Measurements from ENCODE around the gene ECI1. TPM values are rescaled to one million over a fixed set of nuclear protein-coding genes. Genes with fewer than 3 reads are reported as not detected.

Gene ECI1
- total and polyA plus RNA-seq, 2 of the 4 experiments (the other 2 are of a cell fraction): 20.3 to 30.1 TPM

DNA sequence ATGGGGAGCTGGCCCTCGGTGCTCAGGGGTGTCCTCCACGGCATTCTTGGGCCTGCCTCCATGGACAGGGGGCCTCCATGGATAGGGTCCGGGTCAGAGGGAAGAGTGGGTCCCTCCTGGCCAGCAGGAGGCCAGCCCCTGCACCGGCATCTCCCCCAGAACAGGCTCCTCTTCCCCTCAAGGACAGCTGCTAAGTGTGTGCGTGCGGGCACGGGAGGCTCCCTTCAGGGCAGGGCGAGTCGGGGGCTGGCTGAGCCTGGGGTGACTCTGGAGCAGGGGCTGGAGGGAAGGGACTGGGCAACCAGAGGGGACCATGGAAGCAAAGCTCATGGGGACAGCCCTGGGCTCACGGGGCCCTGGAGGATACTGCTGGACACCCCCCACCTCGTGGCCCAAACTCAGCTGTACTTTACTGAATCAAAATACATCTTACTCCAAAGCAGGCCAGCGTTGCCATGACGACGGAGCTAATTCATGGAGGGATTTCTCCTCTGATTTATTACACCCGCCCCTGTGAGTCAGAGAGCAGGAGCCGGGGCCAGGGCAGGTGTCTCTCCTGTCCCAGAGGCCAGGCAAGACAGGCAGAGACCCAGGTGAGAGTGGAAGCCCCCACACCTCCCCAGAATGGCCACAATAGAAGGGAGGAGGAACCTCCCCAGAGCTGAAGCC is 57.1 kb downstream of the ECI1 start:
- no peak overlapping the region for H3K27ac ChIP-seq (ENCODE audit: insufficient read depth, low read length)
- DNase-seq: peak; percentile 27
- in situ Hi-C loops (cut with MboI; ENCODE audit: low sequenced_read_pairs) (no loop called here), dilution Hi-C loops (cut with HindIII; ENCODE audit: low sequenced_read_pairs, unreplicated experiment) (no loop called here), intact Hi-C loops (cut with micrococcal nuclease) (no loop called here)
- no peaks in the 10 kb centered on the region for H3K79me1 ChIP-seq (ENCODE audit: low read depth in 1 of 2, low read length in 2 of 2)
- H2BK5ac ChIP-seq (ENCODE audit: low read depth, low read length, poor library complexity, severe bottlenecking): no peak overlapping the region
- H3K9me3 ChIP-seq (ENCODE audit: control insufficient read depth, insufficient read depth, low read length): no peaks in the 10 kb centered on the region
- CTCF ChIA-PET: interaction anchor here (0.6 kb wide), 1 partner anchor 238 kb away, joined by 3 read pairs; no protein-coding TSS in a partner anchor
- no peak overlapping the region for H3K4ac ChIP-seq (ENCODE audit: low read depth, low read length)
- no peak overlapping the region for H3K9ac ChIP-seq (ENCODE audit: low read depth, low read length)
- H3K27me3 ChIP-seq (ENCODE audit: control insufficient read depth, insufficient read depth, low read length): peaks cover 53% of the 10 kb centered on the region
- H2BK20ac ChIP-seq (ENCODE audit: low read depth, low read length): no peak overlapping the region
- H3K4me3 ChIP-seq (ENCODE audit: insufficient read depth, low read depth, low read length): no peak overlapping the region
- no peak overlapping the region for H3K4me2 ChIP-seq (ENCODE audit: low read depth, low read length)
- WGBS, 2 experiments (ENCODE audit: extremely low coverage in 2 of 2, insufficient read length in 1 of 2): 50% methylated on average over 2 of the region's 16 CpGs; no CpG with 5 or more reads in 1 of the 2 experiments
- H3K18ac ChIP-seq (ENCODE audit: low read depth, low read length): no peak overlapping the region
- TF ChIP-seq MXI1 (IDR thresholded peaks at IDR 0.05; ENCODE audit: borderline replicate concordance, low read depth, low read length) (no peak), POLR2A (IDR thresholded peaks at IDR 0.05; ENCODE audit: low read depth, low read length) (no peak), RCOR1 (IDR thresholded peaks at IDR 0.05; ENCODE audit: insufficient replicate concordance, low read length) (no peak), CEBPB (IDR thresholded peaks at IDR 0.05; ENCODE audit: low read depth, low read length) (no peak), NFE2L2 (IDR thresholded peaks at IDR 0.05; ENCODE audit: low read depth, low read length) (no peak), MAZ (IDR thresholded peaks at IDR 0.05; ENCODE audit: borderline replicate concordance, low read depth, low read length) (no peak), MAFK (IDR thresholded peaks at IDR 0.05; ENCODE audit: low read depth, low read length) (no peak), RAD21 (IDR thresholded peaks at IDR 0.05; ENCODE audit: low read length) (no peak), RFX5 (IDR thresholded peaks at IDR 0.05; ENCODE audit: low read depth, low read length) (no peak), FOS (IDR thresholded peaks at IDR 0.05; ENCODE audit: low read depth, low read length) (no peak), BHLHE40 (IDR thresholded peaks at IDR 0.05; ENCODE audit: low read depth, low read length) (no peak), CHD1 (IDR thresholded peaks at IDR 0.05; ENCODE audit: low read depth, low read length) (no peak), SMC3 (IDR thresholded peaks at IDR 0.05; ENCODE audit: low read depth, low read length) (no peak)
- TF ChIP-seq, protein P1, sequence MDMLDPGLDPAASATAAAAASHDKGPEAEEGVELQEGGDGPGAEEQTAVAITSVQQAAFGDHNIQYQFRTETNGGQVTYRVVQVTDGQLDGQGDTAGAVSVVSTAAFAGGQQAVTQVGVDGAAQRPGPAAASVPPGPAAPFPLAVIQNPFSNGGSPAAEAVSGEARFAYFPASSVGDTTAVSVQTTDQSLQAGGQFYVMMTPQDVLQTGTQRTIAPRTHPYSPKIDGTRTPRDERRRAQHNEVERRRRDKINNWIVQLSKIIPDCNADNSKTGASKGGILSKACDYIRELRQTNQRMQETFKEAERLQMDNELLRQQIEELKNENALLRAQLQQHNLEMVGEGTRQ (IDR thresholded peaks at IDR 0.05; ENCODE audit: low read depth, low read length): no peak
- TF ChIP-seq, protein P2, sequence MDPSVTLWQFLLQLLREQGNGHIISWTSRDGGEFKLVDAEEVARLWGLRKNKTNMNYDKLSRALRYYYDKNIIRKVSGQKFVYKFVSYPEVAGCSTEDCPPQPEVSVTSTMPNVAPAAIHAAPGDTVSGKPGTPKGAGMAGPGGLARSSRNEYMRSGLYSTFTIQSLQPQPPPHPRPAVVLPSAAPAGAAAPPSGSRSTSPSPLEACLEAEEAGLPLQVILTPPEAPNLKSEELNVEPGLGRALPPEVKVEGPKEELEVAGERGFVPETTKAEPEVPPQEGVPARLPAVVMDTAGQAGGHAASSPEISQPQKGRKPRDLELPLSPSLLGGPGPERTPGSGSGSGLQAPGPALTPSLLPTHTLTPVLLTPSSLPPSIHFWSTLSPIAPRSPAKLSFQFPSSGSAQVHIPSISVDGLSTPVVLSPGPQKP (IDR thresholded peaks at IDR 0.05; ENCODE audit: borderline replicate concordance, low read depth, low read length): no peak
- TF ChIP-seq, protein P3, sequence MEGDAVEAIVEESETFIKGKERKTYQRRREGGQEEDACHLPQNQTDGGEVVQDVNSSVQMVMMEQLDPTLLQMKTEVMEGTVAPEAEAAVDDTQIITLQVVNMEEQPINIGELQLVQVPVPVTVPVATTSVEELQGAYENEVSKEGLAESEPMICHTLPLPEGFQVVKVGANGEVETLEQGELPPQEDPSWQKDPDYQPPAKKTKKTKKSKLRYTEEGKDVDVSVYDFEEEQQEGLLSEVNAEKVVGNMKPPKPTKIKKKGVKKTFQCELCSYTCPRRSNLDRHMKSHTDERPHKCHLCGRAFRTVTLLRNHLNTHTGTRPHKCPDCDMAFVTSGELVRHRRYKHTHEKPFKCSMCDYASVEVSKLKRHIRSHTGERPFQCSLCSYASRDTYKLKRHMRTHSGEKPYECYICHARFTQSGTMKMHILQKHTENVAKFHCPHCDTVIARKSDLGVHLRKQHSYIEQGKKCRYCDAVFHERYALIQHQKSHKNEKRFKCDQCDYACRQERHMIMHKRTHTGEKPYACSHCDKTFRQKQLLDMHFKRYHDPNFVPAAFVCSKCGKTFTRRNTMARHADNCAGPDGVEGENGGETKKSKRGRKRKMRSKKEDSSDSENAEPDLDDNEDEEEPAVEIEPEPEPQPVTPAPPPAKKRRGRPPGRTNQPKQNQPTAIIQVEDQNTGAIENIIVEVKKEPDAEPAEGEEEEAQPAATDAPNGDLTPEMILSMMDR (conservative IDR thresholded peaks at IDR 0.05; ENCODE audit: low read depth, low read length): no peak
- H3K14ac ChIP-seq (replicated peaks; ENCODE audit: low read depth, low read length): no peak overlapping the region
- POLR2A ChIA-PET (ENCODE audit: unreplicated experiment): no interaction called here
- no peaks in the 10 kb centered on the region; the same call in 1 of the 2 replicates for H4K20me1 ChIP-seq (ENCODE audit: insufficient read depth, low read length)
- no peaks in the 10 kb centered on the region for H3K36me3 ChIP-seq (ENCODE audit: control insufficient read depth, insufficient read depth, low read length)
- H2AK9ac ChIP-seq (replicated peaks; ENCODE audit: low read depth, low read length, poor library complexity): no peak overlapping the region
- no peak overlapping the region for H4K5ac ChIP-seq (ENCODE audit: low read depth, low read length)
- H3K9me1 ChIP-seq (ENCODE audit: insufficient read depth, low read length): no peaks in the 10 kb centered on the region
- H4K8ac ChIP-seq (ENCODE audit: low read depth in 2 of 2, low read length in 2 of 2): no peak overlapping the region
- BruUV-seq (replicated peaks): no TSS peak
- H2BK15ac ChIP-seq (ENCODE audit: low read depth, low read length): no peak overlapping the region
- H2AK5ac ChIP-seq (ENCODE audit: low read depth, low read length): no peak overlapping the region
- no peak overlapping the region for H3K56ac ChIP-seq (ENCODE audit: extremely low read depth, insufficient read depth, low read length)
- H2AFZ ChIP-seq (replicated peaks; ENCODE audit: low read length, poor library complexity): peak overlapping the region; percentile 56
- H2BK120ac ChIP-seq (ENCODE audit: low read depth, low read length): no peak overlapping the region
- no peak overlapping the region for H3K23ac ChIP-seq (ENCODE audit: low read depth, low read length)
- ATAC-seq (ENCODE audit: low read depth): no peak
- no peak overlapping the region for H4K91ac ChIP-seq (ENCODE audit: insufficient read depth, low read depth, low read length)
- no peaks in the 10 kb centered on the region for H3K4me1 ChIP-seq (ENCODE audit: control insufficient read depth, insufficient read depth, low read length)

Data from IMR-90 (cell line).